HCT116 (cell line): Measurements from ENCODE around the gene CYSRT1. TPM values are rescaled to one million over a fixed set of nuclear protein-coding genes. Genes with fewer than 3 reads are reported as not detected.

Experiments used
- ATAC-seq: fragments of 200-7000 bp; cut with Tn5 transposase; 2 replicates; pipeline ENCODE4 v1.9.1; 2020; ENCODE audit warnings: mild to moderate bottlenecking, moderate library complexity
- BruUV-seq: library from RNA; stranded (reverse); fragments of 400-500 nt; replicated peaks from 2 replicates; lab custom pipeline; 2021; lab: Mats Ljungman, UMichigan
- CTCF ChIA-PET: fragments of 300-600 bp; sonication (Branson Sonifier 250); formaldehyde crosslinking; loops from one replicate; lab custom pipeline; 2021; ENCODE audit warnings: antibody characterized with exemption; lab: Charles Lee
- POLR2A ChIA-PET: fragments of 300-600, 350-600 bp; sonication (Branson Sonifier 250); formaldehyde crosslinking; loops from one replicate; lab custom pipeline; 2021; ENCODE audit warnings: antibody characterized with exemption; lab: Charles Lee
- RAD21 ChIA-PET, 2 experiments: fragments of 300-600 bp; sonication (Branson Sonifier 250); formaldehyde crosslinking; loops; one replicate each; lab custom pipeline; 2023; ENCODE audit warnings: low total read pairs in 2 of 2; ENCODE audit not compliant: uncharacterized antibody in 2 of 2, unreplicated experiment in 2 of 2, low non-redundant PET in 1 of 2; lab: Charles Lee
- DNase-seq: peaks from one replicate; pipeline ENCODE4 v3.0.0-alpha.2; 2010; ENCODE audit warnings: low read depth, low spot score
- H2AFZ ChIP-seq: fragments of 200-600 bp; shearing (Covaris generic), sonication (generic); 2 replicates; pipeline ENCODE4 v1.6.1; 2017; ENCODE audit warnings: low read depth, mixed run types, mixed read lengths, antibody characterized with exemption, low read length; ENCODE audit not compliant: poor library complexity, severe bottlenecking
- H3K27ac ChIP-seq: 2 replicates; pipeline ENCODE4 v1.5.1; 2012; ENCODE audit warnings: low read depth, low read length
- H3K27me3 ChIP-seq: fragments of 200-600 bp; sonication (generic); 2 replicates; pipeline ENCODE4 v1.6.1; 2016; ENCODE audit warnings: mixed run types, low read length, mixed read lengths; ENCODE audit not compliant: insufficient read depth
- H3K36me3 ChIP-seq, 2 experiments: fragments of 200-500 bp in 1 of 2; fragments of 200-600 bp in 1 of 2; sonication (Bioruptor generic) in 1 of 2; sonication (generic) in 1 of 2; 2 replicates each; pipeline versions ENCODE4 v1.5.1 to v1.6.1; 2014 to 2016; ENCODE audit warnings: low read length in 2 of 2, inconsistent platforms in 1 of 2, mixed read lengths in 1 of 2, mixed run types in 1 of 2; ENCODE audit not compliant: insufficient read depth in 2 of 2, control insufficient read depth in 1 of 2
- H3K4me1 ChIP-seq, 2 experiments: fragments of 200-600 bp in 1 of 2; sonication (generic) in 1 of 2; 2 replicates each; pipeline versions ENCODE4 v1.5.1 to v1.6.1; 2012 to 2017; ENCODE audit warnings: low read length in 2 of 2, inconsistent platforms in 1 of 2, mild to moderate bottlenecking in 1 of 2, mixed read lengths in 1 of 2, mixed run types in 1 of 2, moderate library complexity in 1 of 2; ENCODE audit not compliant: insufficient read depth in 2 of 2, control insufficient read depth in 1 of 2
- H3K4me2 ChIP-seq: fragments of 200-600 bp; sonication (generic); 2 replicates; pipeline ENCODE4 v1.6.1; 2017; ENCODE audit warnings: mixed run types, low read length, mixed read lengths
- H3K4me3 ChIP-seq, 2 experiments: fragments of 200-600 bp in 1 of 2; sonication (generic) in 1 of 2; replicated peaks in 1 of 2; 2 replicates each; pipeline ENCODE4 v1.5.1; 2011 to 2016; ENCODE audit warnings: low read length in 2 of 2, control low read depth in 1 of 2, low read depth in 1 of 2, mild to moderate bottlenecking in 1 of 2, mixed read lengths in 1 of 2, mixed run types in 1 of 2
- H3K79me2 ChIP-seq: fragments of 200-600 bp; sonication (generic); 2 replicates; pipeline ENCODE4 v1.6.1; 2017; ENCODE audit warnings: mild to moderate bottlenecking, mixed run types, low read length, moderate library complexity, mixed read lengths; ENCODE audit not compliant: insufficient read depth
- H3K9ac ChIP-seq: fragments of 200-600 bp; sonication (generic); 2 replicates; pipeline ENCODE4 v1.6.1; 2016; ENCODE audit warnings: low read length, mixed read lengths
- H3K9me2 ChIP-seq: fragments of 200-600 bp; sonication (generic), shearing (Covaris generic); 2 replicates; pipeline ENCODE4 v1.6.1; 2017; ENCODE audit warnings: mixed run types, mild to moderate bottlenecking, moderate library complexity; ENCODE audit not compliant: insufficient read depth
- H3K9me3 ChIP-seq, 2 experiments: fragments of 200-500 bp in 1 of 2; fragments of 200-600 bp in 1 of 2; sonication (Bioruptor generic) in 1 of 2; sonication (generic) in 1 of 2; 2 replicates each; pipeline ENCODE4 v1.6.1; 2014 to 2017; ENCODE audit warnings: low read length in 2 of 2, mixed read lengths in 2 of 2, inconsistent platforms in 1 of 2, low read depth in 1 of 2, mild to moderate bottlenecking in 1 of 2, mixed run types in 1 of 2, moderate library complexity in 1 of 2; ENCODE audit not compliant: control insufficient read depth in 1 of 2, insufficient read depth in 1 of 2
- H4K20me1 ChIP-seq: fragments of 200-600 bp; sonication (generic), shearing (Covaris generic); 2 replicates; pipeline ENCODE4 v1.6.1; 2017; ENCODE audit warnings: mixed run types, mild to moderate bottlenecking, moderate library complexity; ENCODE audit not compliant: insufficient read depth
- SIN3A ChIP-seq: IDR thresholded peaks from 2 replicates; pipeline ENCODE4 v1.6.1; 2012; ENCODE audit warnings: low read depth
- intact Hi-C: fragments of 100-400 bp; cut with micrococcal nuclease; formaldehyde crosslinking; loops from 2 replicates; pipeline ENCODE4 v1.10.0; 2022
- total RNA-seq: library from RNA; stranded (reverse); gene quantifications from one replicate; pipeline ENCODE4 v1.2.1, GENCODE V29; 2021; ENCODE audit not compliant: unreplicated experiment
- TF ChIP-seq, protein P1 (sequence below), 3 experiments: fragments of 200-600 bp in 1 of 3; sonication (generic) in 1 of 3; IDR thresholded peaks in 2 of 3; conservative IDR thresholded peaks in 1 of 3; 2 replicates each; pipeline ENCODE4 v1.5.1; 2012 to 2017; ENCODE audit warnings: low read depth in 2 of 3, low read length in 2 of 3, antibody characterized with exemption in 1 of 3, borderline replicate concordance in 1 of 3, control low read depth in 1 of 3, mild to moderate bottlenecking in 1 of 3, mixed read lengths in 1 of 3, mixed run types in 1 of 3, moderate library complexity in 1 of 3; ENCODE audit not compliant: insufficient read depth in 1 of 3

CYSRT1 gene
- total RNA-seq, 1 experiment from 2014 or later, result 4.3 TPM

- Histone ChIP-seq H3K79me2 (no peaks in the 10 kb centered on the region), H3K27me3 (no peaks in the 10 kb centered on the region), H3K9me3 (no peaks in the 10 kb centered on the region), H3K36me3 (peaks cover 0 to 3% of the 10 kb centered on the region in 2 experiments; a peak in 2 of 4 replicates), H3K9ac (no peak overlapping the region), H3K4me1 (peaks cover 0 to 15% of the 10 kb centered on the region in 2 experiments; a peak in 2 of 4 replicates), H2AFZ (no peak overlapping the region), H3K4me3 (no peak overlapping the region), H3K9me2 (no peaks in the 10 kb centered on the region), H4K20me1 (no peaks in the 10 kb centered on the region), H3K27ac (no peak overlapping the region; the same call in 1 of the 2 replicates), H3K4me2 (no peak overlapping the region)
- no peak for TF ChIP-seq SIN3A
- TF ChIP-seq, protein P1, sequence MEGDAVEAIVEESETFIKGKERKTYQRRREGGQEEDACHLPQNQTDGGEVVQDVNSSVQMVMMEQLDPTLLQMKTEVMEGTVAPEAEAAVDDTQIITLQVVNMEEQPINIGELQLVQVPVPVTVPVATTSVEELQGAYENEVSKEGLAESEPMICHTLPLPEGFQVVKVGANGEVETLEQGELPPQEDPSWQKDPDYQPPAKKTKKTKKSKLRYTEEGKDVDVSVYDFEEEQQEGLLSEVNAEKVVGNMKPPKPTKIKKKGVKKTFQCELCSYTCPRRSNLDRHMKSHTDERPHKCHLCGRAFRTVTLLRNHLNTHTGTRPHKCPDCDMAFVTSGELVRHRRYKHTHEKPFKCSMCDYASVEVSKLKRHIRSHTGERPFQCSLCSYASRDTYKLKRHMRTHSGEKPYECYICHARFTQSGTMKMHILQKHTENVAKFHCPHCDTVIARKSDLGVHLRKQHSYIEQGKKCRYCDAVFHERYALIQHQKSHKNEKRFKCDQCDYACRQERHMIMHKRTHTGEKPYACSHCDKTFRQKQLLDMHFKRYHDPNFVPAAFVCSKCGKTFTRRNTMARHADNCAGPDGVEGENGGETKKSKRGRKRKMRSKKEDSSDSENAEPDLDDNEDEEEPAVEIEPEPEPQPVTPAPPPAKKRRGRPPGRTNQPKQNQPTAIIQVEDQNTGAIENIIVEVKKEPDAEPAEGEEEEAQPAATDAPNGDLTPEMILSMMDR (IDR thresholded peaks at IDR 0.05 in 2 of 3, conservative IDR thresholded peaks at IDR 0.05 in 1 of 3; ENCODE audit: borderline replicate concordance in 1 of 3, insufficient read depth in 1 of 3, low read depth in 2 of 3, low read length in 2 of 3), result peak in 2 of 3 experiments; percentile 36 to 37; a peak in 3 of 6 replicates
- ChIA-PET CTCF (no interaction called here), POLR2A (interaction anchor here (0.7 to 1.5 kb wide), 3 partner anchors 8 to 26 kb away, joined by 3 to 4 read pairs (median 4); no protein-coding TSS in a partner anchor), RAD21 (no interaction called here)
- peak; percentile 51 for ATAC-seq
- intact Hi-C loops, result no loop called here
- DNase-seq, result no peak
- no TSS peak for BruUV-seq
Observed at GRCh38 chr9:137176302-137177182, 48.4 kb upstream of the CYSRT1 start.
